HG02970 (cell line): ENCODE data around the gene GBX1.

Experiments
- ATAC-seq: cut with Tn5 transposase; IDR thresholded peaks from one replicate; pipeline ENCODE4 v1.9.1; 2021; ENCODE audit warnings: mild to moderate bottlenecking, moderate library complexity, moderate number of reproducible peaks; ENCODE audit not compliant: unreplicated experiment, low FRiP score

Gene GBX1

DNA sequence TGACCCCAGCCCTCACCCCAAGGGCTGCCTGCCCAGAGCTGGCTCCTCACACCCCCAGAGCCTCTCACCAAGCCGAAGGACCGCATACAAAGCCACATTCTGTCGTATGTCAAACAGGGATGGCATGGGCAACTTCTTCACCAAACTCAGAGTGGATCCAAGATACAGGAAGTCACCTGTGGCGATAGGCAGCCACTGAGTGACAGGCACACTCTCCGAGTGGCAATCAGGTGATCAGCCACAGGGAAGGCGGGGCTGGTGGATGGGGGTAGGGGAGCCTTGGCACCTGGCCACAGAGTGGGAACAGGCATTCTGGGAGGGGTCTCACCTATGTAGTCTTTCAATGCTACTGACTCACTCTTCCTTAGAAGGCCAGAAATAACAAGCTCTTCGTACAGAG is 26.7 kb upstream of the GBX1 start:
- ATAC-seq, result no peak

GRCh38 chr7:151193203-151193978 is 25.9 kb upstream of the GBX1 start:
- no peak for ATAC-seq

DNA sequence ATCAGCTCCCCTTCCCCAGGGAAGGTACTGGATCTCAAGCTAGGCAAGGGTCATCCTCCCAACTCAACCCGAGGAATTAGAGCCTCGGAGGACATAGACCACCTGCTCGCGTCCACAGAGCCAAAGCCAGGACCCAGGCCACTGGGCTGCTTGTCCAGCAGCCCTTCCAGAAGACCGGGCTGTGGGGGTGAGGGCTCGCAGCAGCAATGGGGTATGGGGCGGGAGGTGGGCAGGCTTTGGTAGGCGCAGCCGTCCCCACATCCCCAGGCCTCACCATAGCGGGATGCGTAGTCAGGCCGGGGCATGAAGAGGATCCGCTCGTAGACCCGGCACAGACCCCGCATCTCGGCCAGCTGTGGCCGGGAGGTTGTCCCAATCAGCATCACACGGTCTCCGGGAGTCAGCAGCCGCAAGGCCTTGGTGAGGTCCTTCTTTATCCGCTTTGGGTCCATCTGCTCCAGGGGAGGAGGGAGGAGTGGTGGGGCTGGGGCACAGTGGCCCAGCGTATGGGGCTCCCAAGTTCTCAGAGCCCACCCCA is 24.6 kb upstream of the GBX1 start:
- ATAC-seq, result no peak

DNA sequence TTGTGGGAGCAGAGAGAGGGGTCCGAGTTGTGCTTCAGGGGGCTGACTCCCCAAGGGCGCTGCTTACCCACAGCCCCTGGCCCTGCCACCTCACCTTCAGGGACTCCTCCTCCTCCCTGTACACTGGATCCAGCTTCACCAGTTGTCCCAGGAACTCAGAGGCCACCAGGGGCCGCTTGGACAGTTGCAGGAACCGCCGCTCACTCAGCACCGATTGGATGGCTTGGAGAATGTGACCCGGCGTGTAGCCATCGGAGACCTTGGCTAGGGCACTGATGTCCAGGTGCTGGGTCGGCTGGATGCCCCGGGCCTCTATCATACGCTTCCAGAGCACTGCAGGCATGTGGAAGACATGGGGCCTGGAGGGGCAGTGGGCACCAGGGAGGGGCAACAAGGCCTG is 24.1 kb upstream of the GBX1 start:
- no peak for ATAC-seq

DNA sequence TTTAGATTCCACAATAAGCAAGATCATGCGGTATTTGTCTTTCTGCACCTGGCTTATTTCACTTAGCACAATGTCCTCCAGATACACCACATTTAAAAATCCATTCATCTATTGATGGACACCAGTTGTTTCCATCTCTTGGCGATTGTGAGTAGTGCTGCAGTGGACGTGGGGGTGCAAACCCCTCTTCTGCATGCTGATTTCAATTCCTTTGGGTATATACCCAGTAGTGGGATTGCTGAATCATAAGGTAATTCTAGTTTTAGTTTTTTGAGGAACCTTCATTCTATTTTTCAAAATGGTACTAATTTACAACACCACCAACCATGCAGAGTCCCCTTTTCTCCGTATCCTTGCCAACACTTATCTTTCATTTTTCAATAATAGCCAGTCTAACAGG is 21.5 kb upstream of the GBX1 start:
- ATAC-seq, result no peak

GRCh38 chr7:151188252-151188542 is 20.7 kb upstream of the GBX1 start:
- ATAC-seq, result no peak

DNA sequence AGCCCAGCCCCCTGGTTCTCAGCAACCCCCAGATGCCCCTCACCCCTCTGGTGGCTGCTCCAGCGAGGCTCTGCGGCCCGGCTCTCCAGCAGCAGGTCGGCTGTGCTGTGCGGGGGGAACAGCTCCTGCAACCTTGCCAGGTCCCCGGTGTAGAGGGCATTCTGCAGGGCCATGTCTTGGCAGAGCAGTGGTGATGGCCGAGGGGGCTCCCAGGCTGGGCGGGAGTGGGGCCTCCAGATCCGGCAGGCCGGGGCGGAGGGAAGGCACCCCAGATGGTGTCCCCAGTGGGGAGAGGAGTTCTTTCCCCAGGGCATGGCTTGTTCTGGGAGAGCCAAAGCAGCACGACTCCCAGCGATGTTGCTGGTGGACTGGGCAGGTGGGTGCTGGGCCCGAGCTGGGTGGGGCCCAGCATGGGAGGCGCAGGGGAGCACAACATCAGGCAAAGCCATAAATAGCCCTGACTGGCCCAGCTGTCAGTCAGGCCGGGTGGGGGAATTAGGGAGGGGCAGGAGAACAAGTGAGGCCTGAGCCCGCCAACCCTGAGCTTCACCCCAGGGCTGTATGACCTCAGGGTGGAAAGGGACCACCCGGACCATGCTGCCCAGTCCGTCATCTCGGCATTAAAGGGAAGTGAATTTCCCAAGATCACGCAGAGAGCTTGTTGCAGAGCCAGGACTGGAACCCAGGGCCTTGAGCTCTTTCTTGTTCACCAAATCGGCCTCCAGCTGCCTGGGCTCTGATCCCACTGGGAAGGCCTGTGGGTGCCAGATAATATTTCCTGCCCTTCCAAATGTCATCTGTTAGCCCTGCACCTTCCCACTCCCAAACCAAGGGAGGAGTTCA is 20.1 kb upstream of the GBX1 start:
- ATAC-seq, result no peak

DNA sequence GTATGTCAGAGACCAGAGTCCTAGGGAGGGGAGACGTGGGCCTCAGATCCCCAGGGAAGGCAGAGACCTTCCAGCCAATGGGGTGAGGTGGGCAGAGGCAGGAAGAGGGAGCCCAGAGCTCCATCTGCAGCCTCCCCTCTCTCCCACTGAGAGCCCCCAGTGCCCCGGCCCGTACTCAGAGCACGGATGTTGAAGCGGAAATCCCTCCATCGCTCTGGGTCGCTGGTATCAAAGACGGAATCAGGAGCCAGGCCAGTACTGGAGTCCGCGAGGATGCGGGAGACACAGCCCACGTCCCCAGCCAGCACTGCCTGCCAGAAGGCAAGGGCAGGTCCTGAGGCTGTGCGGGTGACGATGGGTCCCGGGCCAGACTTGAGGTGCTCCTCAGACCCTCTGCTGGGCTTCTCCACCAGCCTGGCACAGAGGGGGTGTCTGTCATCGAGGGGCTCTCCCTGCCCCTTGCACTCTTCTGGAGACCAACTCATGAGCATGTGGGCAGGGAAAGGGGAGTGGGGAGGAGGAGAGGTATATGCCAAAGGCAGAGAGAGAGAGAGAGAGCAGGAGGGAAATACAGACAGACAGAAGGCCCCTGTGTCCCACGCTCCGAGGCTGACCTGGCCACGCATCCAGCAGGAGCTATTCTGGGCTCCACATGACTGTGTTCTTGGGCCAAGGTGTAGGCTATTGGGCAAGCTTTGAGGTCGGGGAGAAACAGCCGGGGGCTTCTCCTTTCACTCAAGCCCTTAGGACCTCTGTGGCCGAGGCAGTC is 19.3 kb upstream of the GBX1 start, which contains the start of gene ASB10:
TSS of gene ASB10 (minus strand) at position 611 of the 769 bp plus-strand sequence. CDS start at position 491, 120 bp downstream.
- no peak for ATAC-seq

- no peak for ATAC-seq
Observed at GRCh38 chr7:151185762-151186639, 18.5 kb upstream of the GBX1 start.

GRCh38 chr7:151181011-151181431 is 13.5 kb upstream of the GBX1 start:
- no peak for ATAC-seq

- no peak for ATAC-seq
Observed at GRCh38 chr7:151179946-151180345, 12.5 kb upstream of the GBX1 start.

DNA sequence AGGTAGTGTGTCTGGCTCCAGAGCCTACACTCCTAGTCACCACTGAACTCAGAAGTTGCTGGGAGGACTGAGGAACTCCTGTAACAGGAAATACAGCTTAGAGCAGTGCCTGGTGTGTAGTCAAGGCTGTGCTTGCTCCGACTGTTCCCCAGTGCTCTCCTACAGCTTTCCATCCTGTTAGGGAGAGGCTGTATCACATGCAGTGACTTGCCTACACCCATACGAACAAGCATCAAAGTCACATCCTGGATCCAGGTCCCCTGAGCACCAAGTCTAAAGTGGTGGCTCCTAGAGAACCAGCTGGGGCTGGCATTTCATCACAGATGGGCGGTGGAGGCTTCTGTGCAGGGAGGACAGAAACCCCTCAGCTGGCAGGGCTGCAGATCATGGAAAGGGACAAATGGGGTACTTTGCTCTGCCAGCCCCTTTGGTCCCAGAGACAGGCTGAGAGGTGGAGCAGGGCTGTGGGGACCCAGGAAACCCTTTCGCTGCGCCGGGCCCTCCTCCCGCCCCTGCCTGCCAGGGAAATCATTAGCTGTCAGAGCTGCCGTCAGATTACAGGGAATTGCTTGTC is 11.9 kb upstream of the GBX1 start:
- no peak for ATAC-seq

DNA sequence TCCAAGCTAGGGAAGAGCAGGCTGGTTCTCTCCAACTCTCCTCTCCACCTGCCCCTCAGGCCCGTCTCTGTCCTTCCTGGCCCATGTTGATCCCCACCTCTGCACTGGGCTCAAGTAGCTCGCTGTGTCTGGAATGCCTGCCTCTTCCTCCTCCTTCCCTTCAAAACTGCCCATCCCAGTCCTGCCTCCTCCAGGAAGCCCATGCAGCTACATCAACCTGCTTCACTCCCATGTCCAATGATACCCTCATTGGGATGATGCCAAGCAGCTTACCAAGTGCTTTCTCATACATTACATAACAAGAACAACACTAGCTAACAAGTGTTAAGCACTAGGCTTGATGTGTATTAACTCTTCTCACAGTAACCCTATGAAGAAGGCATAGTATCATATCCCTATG is 11.3 kb upstream of the GBX1 start:
- no peak for ATAC-seq

GRCh38 chr7:151178236-151178635 is 10.7 kb upstream of the GBX1 start:
- ATAC-seq, result no peak

GRCh38 chr7:151177310-151177709 is 9.8 kb upstream of the GBX1 start:
- no peak for ATAC-seq

DNA sequence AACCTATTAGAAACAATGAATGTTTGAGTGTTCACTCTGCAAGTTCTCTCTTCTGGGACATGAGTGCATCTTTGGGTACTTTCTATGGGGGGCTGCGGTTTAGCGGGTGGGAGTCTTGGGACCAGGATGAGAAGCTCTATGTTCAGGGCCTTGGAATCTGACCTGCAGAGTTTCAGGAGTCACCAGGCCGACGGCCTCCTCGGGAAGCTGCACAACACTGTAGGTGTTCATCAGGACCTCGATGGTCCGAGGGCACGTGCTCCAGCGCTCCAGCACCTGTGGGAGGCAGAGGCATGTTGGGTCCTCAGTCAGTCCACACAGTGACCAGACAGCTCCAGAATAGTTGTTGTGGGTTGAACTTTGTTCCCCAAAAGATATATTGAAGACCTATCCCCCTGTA is 8.9 kb upstream of the GBX1 start:
- ATAC-seq, result no peak

GRCh38 chr7:151175793-151176311 is 8.4 kb upstream of the GBX1 start:
- ATAC-seq, result no peak

- ATAC-seq, result no peak
Observed at GRCh38 chr7:151175047-151175792, 7.7 kb upstream of the GBX1 start.
